Thoracic aorta (tissue), 2 donors: ENCODE results near the gene ST8SIA2. TPM values are rescaled to one million over a fixed set of nuclear protein-coding genes. Genes with fewer than 3 reads are reported as not detected.

Experiments used
- ATAC-seq: fragments of 150-250 bp; one replicate; pipeline ENCODE4 v1.8.0; 2017; ENCODE audit warnings: low read depth; ENCODE audit not compliant: insufficient number of reproducible peaks, low FRiP score
- DNase-seq: peaks from one replicate; pipeline ENCODE4 v3.0.0-alpha.2; 2020; ENCODE audit warnings: low spot score
- H3K27ac ChIP-seq, 2 donors: fragments of 200-600 bp; sonication (generic); 1 replicate in 1 of 2; 2 replicates in 1 of 2; pipeline ENCODE4 v1.5.1; 2016; ENCODE audit warnings: mild to moderate bottlenecking in 2 of 2, moderate library complexity in 2 of 2
- H3K27me3 ChIP-seq: fragments of 200-600 bp; sonication (generic); replicated peaks from 2 replicates; pipeline ENCODE4 v1.6.0; 2016; ENCODE audit warnings: mild to moderate bottlenecking; ENCODE audit not compliant: insufficient read depth
- H3K36me3 ChIP-seq: fragments of 200-600 bp; sonication (generic); one replicate; pipeline ENCODE4 v1.5.1; 2016
- H3K4me1 ChIP-seq, 2 donors: fragments of 200-600 bp; sonication (generic); 1 replicate in 1 of 2; 2 replicates in 1 of 2; pipeline versions ENCODE4 v1.5.1 to v1.6.0; 2016; ENCODE audit warnings: low read depth in 2 of 2, mild to moderate bottlenecking in 1 of 2; ENCODE audit not compliant: control insufficient read depth in 1 of 2
- H3K4me3 ChIP-seq: fragments of 200-600 bp; sonication (generic); 2 replicates; pipeline ENCODE4 v1.5.1; 2016; ENCODE audit warnings: mild to moderate bottlenecking
- H3K9me3 ChIP-seq: fragments of 200-600 bp; sonication (generic); 2 replicates; pipeline ENCODE4 v1.5.1; 2016
- total RNA-seq, 2 donors: library from RNA; depleted of rRNA; stranded (reverse); fragments of >200 nt; gene quantifications; one replicate each; pipeline versions ENCODE4 v1.1.0 to v1.2.3, GENCODE V29; 2016
- TF ChIP-seq, protein P1 (sequence below): fragments of 200-600 bp; sonication (generic); IDR thresholded peaks from one replicate; pipeline ENCODE4 v1.5.1; 2019; ENCODE audit warnings: antibody characterized with exemption

Gene ST8SIA2
- total RNA-seq, 2 donors from 2014 or later = not detected

GRCh38 chr15:92362001-92362350 lies 31.7 kb upstream of the ST8SIA2 start:
- ATAC-seq (no peak), DNase-seq (no peak)
- TF ChIP-seq, protein P1, sequence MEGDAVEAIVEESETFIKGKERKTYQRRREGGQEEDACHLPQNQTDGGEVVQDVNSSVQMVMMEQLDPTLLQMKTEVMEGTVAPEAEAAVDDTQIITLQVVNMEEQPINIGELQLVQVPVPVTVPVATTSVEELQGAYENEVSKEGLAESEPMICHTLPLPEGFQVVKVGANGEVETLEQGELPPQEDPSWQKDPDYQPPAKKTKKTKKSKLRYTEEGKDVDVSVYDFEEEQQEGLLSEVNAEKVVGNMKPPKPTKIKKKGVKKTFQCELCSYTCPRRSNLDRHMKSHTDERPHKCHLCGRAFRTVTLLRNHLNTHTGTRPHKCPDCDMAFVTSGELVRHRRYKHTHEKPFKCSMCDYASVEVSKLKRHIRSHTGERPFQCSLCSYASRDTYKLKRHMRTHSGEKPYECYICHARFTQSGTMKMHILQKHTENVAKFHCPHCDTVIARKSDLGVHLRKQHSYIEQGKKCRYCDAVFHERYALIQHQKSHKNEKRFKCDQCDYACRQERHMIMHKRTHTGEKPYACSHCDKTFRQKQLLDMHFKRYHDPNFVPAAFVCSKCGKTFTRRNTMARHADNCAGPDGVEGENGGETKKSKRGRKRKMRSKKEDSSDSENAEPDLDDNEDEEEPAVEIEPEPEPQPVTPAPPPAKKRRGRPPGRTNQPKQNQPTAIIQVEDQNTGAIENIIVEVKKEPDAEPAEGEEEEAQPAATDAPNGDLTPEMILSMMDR = no peak
- Histone ChIP-seq H3K27me3 (no peaks in the 10 kb centered on the region), H3K4me1 (no peaks in the 10 kb centered on the region), H3K4me3 (no peak overlapping the region), H3K9me3 (no peaks in the 10 kb centered on the region), H3K36me3 (no peaks in the 10 kb centered on the region), H3K27ac (no peak overlapping the region)

DNA sequence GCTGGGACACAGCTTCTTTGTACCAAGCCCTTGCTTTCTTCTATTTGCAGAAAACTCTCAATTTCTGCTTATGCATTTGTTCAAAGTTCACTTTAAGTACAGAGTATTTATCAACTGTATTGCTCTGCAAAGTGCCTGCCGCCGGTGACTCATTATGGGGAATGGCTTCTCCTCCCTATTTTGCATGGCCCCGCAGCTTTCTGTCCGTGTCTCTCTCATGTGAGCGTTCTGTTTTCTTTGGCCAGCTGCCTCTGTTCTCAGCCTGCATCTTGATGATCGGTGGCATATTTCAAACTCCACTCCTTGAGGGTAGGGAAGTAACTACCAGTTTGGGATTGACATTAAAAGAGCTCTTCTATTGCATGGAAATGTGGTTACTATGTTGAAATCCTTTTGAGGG lies 28.6 kb upstream of the ST8SIA2 start:
- TF ChIP-seq, protein P1 = no peak
- no peak for ATAC-seq
- no peaks in the 10 kb centered on the region for H3K9me3 ChIP-seq
- DNase-seq = no peak
- H3K4me1 ChIP-seq = no peaks in the 10 kb centered on the region
- H3K4me3 ChIP-seq = no peak overlapping the region
- no peak overlapping the region for H3K27ac ChIP-seq
- H3K27me3 ChIP-seq = no peaks in the 10 kb centered on the region
- no peaks in the 10 kb centered on the region for H3K36me3 ChIP-seq

GRCh38 chr15:92365906-92366305 lies 27.8 kb upstream of the ST8SIA2 start:
- Histone ChIP-seq H3K9me3 (no peaks in the 10 kb centered on the region), H3K4me3 (no peak overlapping the region), H3K27me3 (no peaks in the 10 kb centered on the region), H3K4me1 (no peaks in the 10 kb centered on the region), H3K27ac (no peak overlapping the region), H3K36me3 (no peaks in the 10 kb centered on the region)
- TF ChIP-seq, protein P1 = no peak
- ATAC-seq (no peak), DNase-seq (no peak)

DNA sequence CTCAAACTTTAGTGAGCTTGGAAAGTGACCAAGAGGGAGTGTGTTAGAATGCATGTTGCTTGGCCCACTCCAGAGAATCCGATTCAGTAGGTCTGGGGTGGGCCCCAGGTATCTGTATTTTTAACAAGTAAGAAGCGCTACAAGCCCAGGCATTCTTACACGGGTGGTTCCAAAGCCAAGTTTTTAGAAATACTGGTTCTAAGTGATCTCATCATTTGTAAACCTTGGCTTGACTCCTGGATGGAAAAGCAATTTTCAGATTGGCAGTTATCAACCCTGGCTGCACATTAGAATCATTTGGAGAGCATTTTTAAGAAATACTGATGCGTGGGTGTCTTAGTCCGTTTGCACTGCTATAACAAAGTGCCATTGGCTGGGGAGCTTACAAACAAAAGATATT lies 27.3 kb upstream of the ST8SIA2 start:
- H3K36me3 ChIP-seq = no peaks in the 10 kb centered on the region
- no peak for ATAC-seq
- no peaks in the 10 kb centered on the region for H3K4me1 ChIP-seq

GRCh38 chr15:92375057-92375456 lies 18.6 kb upstream of the ST8SIA2 start:
- no peak for DNase-seq
- Histone ChIP-seq H3K27me3 (no peaks in the 10 kb centered on the region), H3K4me3 (no peak overlapping the region), H3K27ac (no peak overlapping the region), H3K4me1 (no peaks in the 10 kb centered on the region), H3K9me3 (no peaks in the 10 kb centered on the region), H3K36me3 (no peaks in the 10 kb centered on the region)
- TF ChIP-seq, protein P1 = no peak
- no peak for ATAC-seq

More for the DNA sequence above, 27.3 kb upstream of the ST8SIA2 start:
- Histone ChIP-seq H3K9me3 (no peaks in the 10 kb centered on the region), H3K4me3 (no peak overlapping the region), H3K27ac (no peak overlapping the region), H3K27me3 (no peaks in the 10 kb centered on the region)
- TF ChIP-seq, protein P1 = no peak
- no peak for DNase-seq
